Mucosa of stomach (tissue), 1 donor: ENCODE measurements around the gene TTLL4.

Source experiments
- H3K27me3 ChIP-seq: one replicate; pipeline ENCODE4 v1.7.0; 2013; ENCODE audit warnings: mild to moderate bottlenecking, low read length; ENCODE audit not compliant: control insufficient read depth, insufficient read depth
- H3K36me3 ChIP-seq: one replicate; pipeline ENCODE4 v1.7.0; 2013; ENCODE audit warnings: low read length; ENCODE audit not compliant: control insufficient read depth, insufficient read depth
- H3K4me1 ChIP-seq: one replicate; pipeline ENCODE4 v1.7.0; 2013; ENCODE audit warnings: mild to moderate bottlenecking, low read length; ENCODE audit not compliant: control insufficient read depth, insufficient read depth
- H3K4me3 ChIP-seq: one replicate; pipeline ENCODE4 v1.7.0; 2013; ENCODE audit warnings: low read length
- H3K9ac ChIP-seq: one replicate; pipeline ENCODE4 v1.7.0; 2013; ENCODE audit warnings: mild to moderate bottlenecking, low read length, moderate library complexity
- H3K9me3 ChIP-seq: one replicate; pipeline ENCODE4 v1.7.0; 2013; ENCODE audit warnings: mild to moderate bottlenecking, low read length, moderate library complexity; ENCODE audit not compliant: control insufficient read depth
- donor health status: Pancreatic carcinoma.

Gene TTLL4

GRCh38 chr2:218781691-218782527 lies 71.3 kb downstream of the TTLL4 start, which contains the start of gene CYP27A1:
CYP27A1 (plus strand) TSS chr2:218782147; CDS start chr2:218782183, 36 bp downstream.
- H3K27me3 ChIP-seq = peaks cover 18% of the 10 kb centered on the region
- peak within 1 kb of the TSS; percentile 37 for H3K4me3 ChIP-seq
- no peaks in the 10 kb centered on the region for H3K36me3 ChIP-seq
- no peaks in the 10 kb centered on the region for H3K9me3 ChIP-seq
- H3K4me1 ChIP-seq = peaks cover 30% of the 10 kb centered on the region
- peak within 1 kb of the TSS; percentile 72 for H3K9ac ChIP-seq

GRCh38 chr2:218782528-218782844 lies 71.9 kb downstream of the TTLL4 start:
- Histone ChIP-seq H3K4me3 (peak overlapping the region; percentile 37), H3K9me3 (no peaks in the 10 kb centered on the region), H3K9ac (peak overlapping the region; percentile 72), H3K27me3 (peaks cover 18% of the 10 kb centered on the region), H3K36me3 (no peaks in the 10 kb centered on the region), H3K4me1 (peaks cover 30% of the 10 kb centered on the region)

GRCh38 chr2:218783688-218784087 lies 73.1 kb downstream of the TTLL4 start:
- no peaks in the 10 kb centered on the region for H3K9me3 ChIP-seq
- H3K4me1 ChIP-seq = peaks cover 30% of the 10 kb centered on the region
- H3K4me3 ChIP-seq = no peak overlapping the region
- no peaks in the 10 kb centered on the region for H3K36me3 ChIP-seq
- H3K27me3 ChIP-seq = peaks cover 18% of the 10 kb centered on the region
- H3K9ac ChIP-seq = no peak overlapping the region

GRCh38 chr2:218785103-218785502 lies 74.5 kb downstream of the TTLL4 start:
- Histone ChIP-seq H3K27me3 (peaks cover 18% of the 10 kb centered on the region), H3K4me3 (no peak overlapping the region), H3K4me1 (peaks cover 21% of the 10 kb centered on the region), H3K9ac (no peak overlapping the region), H3K36me3 (no peaks in the 10 kb centered on the region), H3K9me3 (no peaks in the 10 kb centered on the region)

DNA sequence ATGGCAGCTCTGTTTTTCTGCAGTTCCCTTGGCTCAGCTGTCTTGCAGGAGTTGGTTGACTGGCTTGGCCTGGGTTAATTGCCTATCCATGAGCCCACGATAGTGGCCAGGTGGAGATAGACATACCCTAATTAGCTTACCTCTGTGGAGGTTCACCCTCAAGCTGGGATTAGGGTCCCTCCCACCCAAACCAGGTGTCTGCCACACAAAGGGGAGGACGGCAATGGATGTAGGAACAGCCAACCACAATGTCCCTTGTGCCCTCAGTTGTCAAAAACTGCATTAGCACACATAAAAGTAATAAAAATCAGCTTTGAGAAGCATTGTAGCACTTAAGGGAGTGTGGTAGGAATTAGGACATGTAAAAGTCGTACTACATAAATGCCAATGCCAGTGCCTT lies 75.5 kb downstream of the TTLL4 start:
- Histone ChIP-seq H3K27me3 (peaks cover 18% of the 10 kb centered on the region), H3K4me1 (peaks cover 13% of the 10 kb centered on the region), H3K9me3 (no peaks in the 10 kb centered on the region), H3K36me3 (no peaks in the 10 kb centered on the region), H3K4me3 (no peak overlapping the region), H3K9ac (no peak overlapping the region)

DNA sequence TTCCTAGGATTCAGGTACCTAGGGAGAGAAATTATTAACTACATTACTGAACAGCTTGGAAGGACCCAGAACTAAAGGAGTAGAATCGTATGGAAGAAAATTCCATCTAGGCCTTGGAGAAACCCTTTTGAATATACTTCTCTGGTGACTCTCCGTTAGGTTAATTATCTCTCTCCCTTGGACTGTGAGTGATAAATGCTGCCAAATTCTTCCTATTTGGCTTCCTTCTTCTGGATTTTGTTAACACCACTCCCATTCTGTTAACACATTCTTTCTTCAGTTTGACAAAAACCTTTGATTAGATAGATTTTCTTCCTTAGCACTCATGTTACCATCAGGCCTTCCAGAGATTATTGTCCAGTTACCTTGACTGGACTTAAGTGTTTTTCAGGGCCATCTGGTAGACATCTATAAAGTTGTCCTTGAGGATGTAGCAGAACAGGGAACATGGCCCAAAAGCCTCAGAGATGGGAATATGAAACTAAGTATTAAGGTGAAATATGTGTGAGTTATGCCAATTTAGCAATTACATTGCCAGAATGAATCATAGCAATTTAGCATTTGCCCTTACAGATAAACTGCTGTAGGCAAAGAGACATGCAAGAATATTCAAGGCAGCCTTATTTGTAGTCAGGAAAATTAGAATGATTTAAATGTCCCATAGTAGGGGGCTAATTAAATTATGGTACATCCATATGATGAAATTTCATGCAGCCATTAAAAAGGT lies 78.1 kb downstream of the TTLL4 start:
- no peak overlapping the region for H3K4me3 ChIP-seq
- H3K36me3 ChIP-seq = no peaks in the 10 kb centered on the region
- H3K27me3 ChIP-seq = no peaks in the 10 kb centered on the region
- no peaks in the 10 kb centered on the region for H3K9me3 ChIP-seq
- peaks cover 5% of the 10 kb centered on the region for H3K4me1 ChIP-seq
- no peak overlapping the region for H3K9ac ChIP-seq

- Histone ChIP-seq H3K36me3 (no peaks in the 10 kb centered on the region), H3K4me3 (no peak overlapping the region), H3K4me1 (peaks cover 4% of the 10 kb centered on the region), H3K9ac (no peak overlapping the region), H3K9me3 (no peaks in the 10 kb centered on the region), H3K27me3 (no peaks in the 10 kb centered on the region)
These were observed 81.8 kb downstream of the TTLL4 start for GRCh38 chr2:218792433-218792832.

GRCh38 chr2:218796691-218797090 lies 86.1 kb downstream of the TTLL4 start:
- H3K36me3 ChIP-seq = no peaks in the 10 kb centered on the region

DNA sequence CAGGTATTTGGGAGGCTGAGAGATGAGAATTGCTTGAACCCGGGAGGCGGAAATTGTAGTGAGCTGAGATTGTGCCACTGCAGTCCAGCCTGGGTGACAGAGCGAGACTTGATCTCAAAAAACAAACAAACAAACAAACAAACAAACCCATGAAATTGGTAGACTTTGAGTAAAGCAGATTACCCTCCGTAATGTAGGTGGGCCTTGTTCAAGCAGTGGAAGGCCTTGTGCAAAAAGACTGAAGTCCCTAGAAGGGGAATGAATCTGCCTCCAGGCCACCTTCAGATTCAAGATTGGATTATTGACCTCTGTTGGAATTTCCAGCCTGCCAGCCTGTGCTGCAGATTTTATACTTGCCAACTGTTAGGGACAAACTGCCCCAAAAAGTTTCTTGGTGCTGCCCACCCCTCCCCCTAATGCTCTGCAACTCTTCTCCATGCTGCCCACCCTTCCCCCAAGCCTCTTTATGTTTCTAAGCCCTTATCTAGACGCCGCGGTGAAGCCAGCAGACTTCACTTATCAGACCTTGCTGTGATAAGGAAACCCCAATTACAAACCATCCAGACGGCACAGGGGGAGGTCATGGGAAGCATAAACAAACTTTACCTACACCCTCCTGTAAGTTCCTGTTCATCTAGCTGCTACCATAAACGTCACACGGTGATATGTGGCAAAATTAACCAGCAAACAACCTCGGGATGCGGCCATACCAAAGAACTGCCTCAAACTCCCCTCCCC lies 88.3 kb downstream of the TTLL4 start:
- H3K27me3 ChIP-seq = no peaks in the 10 kb centered on the region
- H3K9ac ChIP-seq = no peak overlapping the region
- no peaks in the 10 kb centered on the region for H3K9me3 ChIP-seq
- peaks cover 12% of the 10 kb centered on the region for H3K4me1 ChIP-seq
- H3K4me3 ChIP-seq = no peak overlapping the region
- H3K36me3 ChIP-seq = no peaks in the 10 kb centered on the region

More at GRCh38 chr2:218796691-218797090, 86.1 kb downstream of the TTLL4 start:
- Histone ChIP-seq H3K4me1 (peaks cover 12% of the 10 kb centered on the region), H3K9me3 (no peaks in the 10 kb centered on the region), H3K9ac (no peak overlapping the region), H3K4me3 (no peak overlapping the region), H3K27me3 (no peaks in the 10 kb centered on the region)

DNA sequence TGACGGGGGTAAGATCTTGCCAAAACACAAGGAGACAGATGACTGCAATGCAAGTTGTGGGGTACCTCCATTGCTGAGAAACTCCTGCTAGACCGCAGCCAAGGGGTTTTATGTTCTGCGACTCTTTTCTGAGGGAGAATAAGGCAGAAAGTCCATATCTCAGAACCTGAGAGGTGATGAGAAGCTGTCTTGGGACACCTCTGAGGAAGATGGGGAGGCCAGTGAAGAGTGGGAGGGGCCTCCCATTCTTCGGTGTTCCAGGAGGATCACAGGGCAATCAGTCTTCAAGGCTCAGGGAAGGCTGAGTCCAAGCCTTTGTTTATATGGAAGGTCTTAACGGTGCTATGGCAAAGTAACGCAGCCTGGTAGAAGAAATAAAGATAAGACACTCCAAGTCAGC lies 89.4 kb downstream of the TTLL4 start:
- H3K4me3 ChIP-seq = no peak overlapping the region
- H3K4me1 ChIP-seq = peaks cover 12% of the 10 kb centered on the region
- H3K27me3 ChIP-seq = no peaks in the 10 kb centered on the region
- H3K9me3 ChIP-seq = no peaks in the 10 kb centered on the region
- H3K9ac ChIP-seq = no peak overlapping the region
- no peaks in the 10 kb centered on the region for H3K36me3 ChIP-seq

GRCh38 chr2:218802386-218802994 lies 91.9 kb downstream of the TTLL4 start:
- Histone ChIP-seq H3K9me3 (no peaks in the 10 kb centered on the region), H3K4me3 (no peak overlapping the region), H3K27me3 (no peaks in the 10 kb centered on the region), H3K36me3 (no peaks in the 10 kb centered on the region), H3K4me1 (peaks cover 20% of the 10 kb centered on the region), H3K9ac (no peak overlapping the region)
